HepG2 (cell line): Measurements from ENCODE around the gene PELI2. TPM values are rescaled to one million over a fixed set of nuclear protein-coding genes. Genes with fewer than 3 reads are reported as not detected.

ENCODE experiments used
- ATAC-seq: fragments of 200-7000 bp; cut with Tn5 transposase; 3 replicates; pipeline ENCODE4 v1.9.1; 2020; ENCODE audit warnings: mild to moderate bottlenecking, moderate library complexity
- BruUV-seq: library from RNA; stranded (reverse); fragments of 400-500 nt; replicated peaks from 2 replicates; lab custom pipeline; 2021; lab: Mats Ljungman, UMichigan
- CTCF ChIA-PET: fragments of 300-600 bp; formaldehyde crosslinking; extraction: SDS; loops from one replicate; lab custom pipeline; 2021; ENCODE audit warnings: low total read pairs, inconsistent platforms, low intra/inter-chr PET ratio; lab: Yijun Ruan, JAX
- POLR2A ChIA-PET: fragments of 350-600 bp; sonication (Branson Sonifier 250); formaldehyde crosslinking; loops from one replicate; lab custom pipeline; 2020; ENCODE audit warnings: antibody characterized with exemption, inconsistent platforms; lab: Yijun Ruan, JAX
- DNase-seq: peaks from one replicate; pipeline ENCODE4 v3.0.0-alpha.2; 2015; ENCODE audit warnings: low spot score
- FAIRE-seq: peaks from 3 replicates; lab custom pipeline; 2011; peaks lifted over from hg19 to GRCh38; lab: Jason Lieb, UNC
- H2AFZ ChIP-seq: one replicate; pipeline ENCODE4 v1.6.1; 2011; ENCODE audit warnings: low read length, inconsistent platforms
- H3K27ac ChIP-seq: fragments of 300-600 bp; 3 replicates; pipeline ENCODE4 v1.8.0; 2011; ENCODE audit warnings: mixed run types, mild to moderate bottlenecking, mixed read lengths, low read length, inconsistent platforms; ENCODE audit not compliant: insufficient read depth; ENCODE audit errors: extremely low read length
- H3K27me3 ChIP-seq, 2 experiments: fragments of 200-600 bp in 1 of 2; 2 replicates in 1 of 2; 3 replicates in 1 of 2; pipeline versions ENCODE4 v1.6.0 to v1.8.0; 2011; ENCODE audit warnings: low read length in 2 of 2, mild to moderate bottlenecking in 2 of 2, moderate library complexity in 2 of 2, inconsistent platforms in 1 of 2; ENCODE audit not compliant: insufficient read depth in 2 of 2, control insufficient read depth in 1 of 2
- H3K36me3 ChIP-seq, 2 experiments: fragments of 200-600 bp in 1 of 2; replicated peaks in 1 of 2; 2 replicates in 1 of 2; 3 replicates in 1 of 2; pipeline versions ENCODE4 v1.5.1 to v1.8.0; 2011; ENCODE audit warnings: low read length in 2 of 2, inconsistent platforms in 1 of 2; ENCODE audit not compliant: insufficient read depth in 2 of 2, control insufficient read depth in 1 of 2
- H3K4me1 ChIP-seq: 2 replicates; pipeline ENCODE4 v1.5.1; 2012; ENCODE audit warnings: low read length, inconsistent platforms; ENCODE audit not compliant: insufficient read depth
- H3K4me2 ChIP-seq: 2 replicates; pipeline ENCODE4 v1.6.0; 2011; ENCODE audit warnings: low read depth, low read length, inconsistent platforms
- H3K4me3 ChIP-seq, 3 experiments: fragments of 200-600 bp in 1 of 3; sonication (generic), shearing (Covaris generic) in 1 of 3; replicated peaks in 1 of 3; 2 replicates each; pipeline ENCODE4 v1.5.1; 2011 to 2016; ENCODE audit warnings: low read length in 3 of 3, inconsistent platforms in 2 of 3, low read depth in 2 of 3, mild to moderate bottlenecking in 2 of 3, control low read depth in 1 of 3, mixed read lengths in 1 of 3; ENCODE audit not compliant: insufficient read depth in 1 of 3
- H3K79me2 ChIP-seq: one replicate; pipeline ENCODE4 v1.6.1; 2011; ENCODE audit warnings: low read length, inconsistent platforms; ENCODE audit not compliant: insufficient read depth
- H3K9ac ChIP-seq: 2 replicates; pipeline ENCODE4 v1.6.0; 2011; ENCODE audit warnings: mild to moderate bottlenecking, low read depth, low read length, inconsistent platforms; ENCODE audit not compliant: insufficient read depth
- H3K9me3 ChIP-seq: 2 replicates; pipeline ENCODE4 v1.5.1; 2012; ENCODE audit warnings: mild to moderate bottlenecking, low read length
- H4K20me1 ChIP-seq: 2 replicates; pipeline ENCODE4 v1.6.0; 2011; ENCODE audit warnings: inconsistent platforms, mild to moderate bottlenecking, low read length, moderate library complexity; ENCODE audit not compliant: insufficient read depth
- FOSL1 ChIP-seq: sonication (generic); formaldehyde crosslinking; IDR thresholded peaks from 2 replicates; pipeline ENCODE4 v1.9.0; 2021; ENCODE audit warnings: missing genetic modification reagents, borderline replicate concordance
- GTF3A ChIP-seq: sonication (generic); formaldehyde crosslinking; conservative IDR thresholded peaks from 2 replicates; pipeline ENCODE4 v1.4.0; 2020; ENCODE audit warnings: mild to moderate bottlenecking, missing genetic modification reagents
- HNF1A ChIP-seq, 2 experiments: sonication (generic) in 1 of 2; formaldehyde crosslinking in 1 of 2; IDR thresholded peaks; 2 replicates each; pipeline versions ENCODE4 v1.4.0 to v1.6.1; 2016 to 2020; ENCODE audit warnings: borderline replicate concordance in 1 of 2, low read depth in 1 of 2, mild to moderate bottlenecking in 1 of 2, missing genetic modification reagents in 1 of 2
- NR2F2 ChIP-seq: IDR thresholded peaks from 2 replicates; pipeline ENCODE4 v1.6.1; 2012; ENCODE audit warnings: low read depth, inconsistent platforms, borderline replicate concordance
- PCBP1 ChIP-seq: fragments of 200-400 bp; formaldehyde crosslinking; IDR thresholded peaks from 2 replicates; pipeline ENCODE4 v1.6.1; 2017; ENCODE audit warnings: mild to moderate bottlenecking, low read depth, low read length, borderline replicate concordance
- POLR2AphosphoS5 ChIP-seq: IDR thresholded peaks from 2 replicates; pipeline ENCODE4 v1.6.1; 2012; ENCODE audit warnings: low read depth, low read length
- THRA ChIP-seq: sonication (generic); formaldehyde crosslinking; IDR thresholded peaks from 2 replicates; pipeline ENCODE4 v1.4.0; 2020; ENCODE audit warnings: missing genetic modification reagents, borderline replicate concordance
- ZBTB46 ChIP-seq: sonication (generic); formaldehyde crosslinking; IDR thresholded peaks from 2 replicates; pipeline ENCODE4 v1.4.0; 2020; ENCODE audit warnings: mild to moderate bottlenecking, missing genetic modification reagents, borderline replicate concordance
- ZSCAN21 ChIP-seq: sonication (generic); formaldehyde crosslinking; IDR thresholded peaks from 2 replicates; pipeline ENCODE4 v1.8.0; 2022; ENCODE audit warnings: mild to moderate bottlenecking, missing genetic modification reagents, moderate library complexity, borderline replicate concordance
- ZUFSP ChIP-seq: sonication (generic); formaldehyde crosslinking; IDR thresholded peaks from 2 replicates; pipeline ENCODE4 v1.9.0; 2021; ENCODE audit warnings: missing genetic modification reagents, mild to moderate bottlenecking, borderline replicate concordance
- WGBS: methylation state at CpG from one replicate; pipeline ENCODE4 v1.1.6; 2017; ENCODE audit warnings: low lambda C conversion rate; 5-methylcytosine and 5-hydroxymethylcytosine counted together
- in situ Hi-C: cut with HindIII; loops from 2 replicates; pipeline ENCODE4 v1.10.0; 2017; ENCODE audit warnings: low pct_unique_long_range_greater_than_20kb; ENCODE audit not compliant: extremely low pct_ligation_motif_present
- intact Hi-C: fragments of 100-400 bp; cut with micrococcal nuclease; formaldehyde crosslinking; loops from one replicate; pipeline ENCODE4 v1.10.0; 2022; ENCODE audit not compliant: unreplicated experiment
- polyA plus RNA-seq, 8 experiments: library from polyadenylated mRNA; depleted of rRNA in 3 of 8; stranded (reverse) in 7 of 8; unstranded in 1 of 8; fragments of >200 nt; fragmentation: Illumina TruSeq in 4 of 8; extraction: Trizol in 4 of 8; gene quantifications; 2 replicates each; pipeline versions ENCODE4 v1.2.1 to v1.2.3, GENCODE V29; 2011 to 2016; ENCODE audit warnings: low read depth in 4 of 8, missing spikeins in 1 of 8, mixed read lengths in 1 of 8; ENCODE audit not compliant: insufficient read depth in 1 of 8
- total RNA-seq, 5 experiments: library from RNA; depleted of rRNA; stranded (reverse); fragments of >200 nt; fragmentation: Illumina TruSeq; extraction: Trizol; gene quantifications; 2 replicates each; pipeline ENCODE4 v1.2.3, GENCODE V29; 2016; ENCODE audit warnings: low read depth in 1 of 5

PELI2 gene
- total and polyA plus RNA-seq, 2 of the 13 experiments (the other 11 are each of a cell fraction or from before 2014, with no cell fraction given) = 0.07 TPM; not detected in 1

- intact Hi-C loops = no loop called here
- ATAC-seq (no peak), DNase-seq (no peak), FAIRE-seq (no peak)
- Histone ChIP-seq H3K27me3 (no peaks in the 10 kb centered on the region; a peak in 1 of 5 replicates), H3K9me3 (no peaks in the 10 kb centered on the region), H3K27ac (no peak overlapping the region), H2AFZ (no peak overlapping the region), H3K36me3 (no peaks in the 10 kb centered on the region), H4K20me1 (no peaks in the 10 kb centered on the region), H3K4me3 (no peak overlapping the region), H3K9ac (no peak overlapping the region), H3K79me2 (no peaks in the 10 kb centered on the region), H3K4me1 (peaks cover 22% of the 10 kb centered on the region), H3K4me2 (no peak overlapping the region)
- in situ Hi-C loops = no loop called here
- TF ChIP-seq PCBP1 (no peak), ZBTB46 (CRISPR knock-in tag) (no peak), ZUFSP (CRISPR knock-in tag) (no peak), NR2F2 (no peak), ZSCAN21 (no peak), HNF1A (IDR thresholded peaks at IDR 0.05; ENCODE audit: low read depth) (no peak), HNF1A (CRISPR knock-in tag; IDR thresholded peaks at IDR 0.05; ENCODE audit: borderline replicate concordance) (no peak), FOSL1 (CRISPR knock-in tag) (no peak), GTF3A (CRISPR knock-in tag) (no peak), THRA (no peak), POLR2AphosphoS5 (no peak)
- ChIA-PET CTCF (no interaction called here), POLR2A (no interaction called here)
- no TSS peak for BruUV-seq
- 23% methylated on average over 7 of the region's 7 CpGs for WGBS
These were observed 103.3 kb downstream of the PELI2 start for GRCh38 chr14:56221382-56222128.
